A172 (cell line): ENCODE data around the gene BPIFA3. TPM values are rescaled to one million over a fixed set of nuclear protein-coding genes. Genes with fewer than 3 reads are reported as not detected.
"Not testable (repeated sequence)": the region's sequence is repeated elsewhere in the genome, so short reads cannot be mapped to it uniquely, and the experiment has no call there.

Experiments used
- DNase-seq: peaks from one replicate; pipeline ENCODE4 v3.0.0-alpha.2; 2015; ENCODE audit warnings: low spot score
- total RNA-seq: library from RNA; depleted of rRNA; stranded (reverse); fragments of >200 nt; shearing (Covaris generic); gene quantifications from 2 replicates; pipeline ENCODE4 v1.2.3, GENCODE V29; 2014; rRNA removed

BPIFA3 gene
- not detected in 2 replicates for total RNA-seq

GRCh38 chr20:33217052-33217451 is at the start of gene BPIFA3:
Gene BPIFA3 (plus strand): TSS chr20:33217352. CDS start chr20:33217537, 185 bp downstream.
- DNase-seq, result no peak

DNA sequence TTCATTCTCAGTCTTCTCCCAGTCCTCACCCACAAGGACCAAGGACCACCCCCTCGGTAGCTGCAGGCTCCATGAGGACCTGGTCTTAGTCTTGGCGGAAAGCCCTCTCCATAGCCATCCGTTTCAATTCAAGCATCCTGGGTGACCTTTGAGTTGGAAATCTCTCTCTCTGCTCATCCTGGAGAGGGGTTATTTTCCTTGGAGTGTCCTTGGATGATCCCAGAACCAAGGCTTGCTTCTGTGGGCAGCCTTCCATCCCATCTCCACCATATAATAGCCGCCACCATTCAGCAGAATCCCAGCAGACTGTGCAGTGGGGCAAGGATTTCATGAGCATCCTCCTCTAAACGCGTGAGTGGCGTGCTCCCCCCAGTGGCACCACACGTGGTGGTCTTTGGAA is 49.3 kb upstream of the BPIFA3 start, which contains the start of gene BPIFA2:
Gene BPIFA2, plus strand, starts transcription at position 301 of the 400 bp plus-strand sequence. CDS start 987 bp downstream, outside the sequence.
- no peak for DNase-seq

DNA sequence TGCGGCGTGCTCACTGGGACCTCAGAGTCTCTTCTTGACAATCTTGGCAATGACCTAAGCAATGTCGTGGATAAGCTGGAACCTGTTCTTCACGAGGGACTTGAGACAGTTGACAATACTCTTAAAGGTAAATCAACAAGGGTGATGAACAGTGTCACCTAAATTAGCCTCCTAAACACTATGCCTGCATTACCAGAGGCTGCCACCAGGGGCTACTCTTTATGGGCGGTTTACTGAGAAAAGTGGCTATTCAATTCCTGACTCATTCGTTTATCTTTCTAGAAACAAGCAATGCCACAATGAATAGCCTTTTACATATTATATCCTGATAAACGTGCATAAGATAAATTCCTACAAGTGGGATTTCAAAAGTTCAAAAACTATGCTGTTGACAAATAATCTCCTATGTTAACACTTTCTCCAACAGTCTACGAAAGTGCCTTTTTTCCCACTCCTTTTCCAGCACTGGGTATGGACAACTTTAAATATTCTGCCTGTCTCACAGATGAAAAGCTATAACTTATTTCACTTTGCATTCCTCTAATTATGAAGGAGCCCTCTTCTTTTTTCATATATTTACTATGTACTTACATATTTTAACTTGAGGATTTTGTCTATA is 47.9 kb upstream of the BPIFA3 start:
- no peak for DNase-seq

GRCh38 chr20:33172781-33173180 is 44.4 kb upstream of the BPIFA3 start:
- DNase-seq, result no peak

GRCh38 chr20:33175123-33175522 is 42.0 kb upstream of the BPIFA3 start:
- DNase-seq, result no peak

GRCh38 chr20:33176101-33176500 is 41.1 kb upstream of the BPIFA3 start:
- no peak for DNase-seq

DNA sequence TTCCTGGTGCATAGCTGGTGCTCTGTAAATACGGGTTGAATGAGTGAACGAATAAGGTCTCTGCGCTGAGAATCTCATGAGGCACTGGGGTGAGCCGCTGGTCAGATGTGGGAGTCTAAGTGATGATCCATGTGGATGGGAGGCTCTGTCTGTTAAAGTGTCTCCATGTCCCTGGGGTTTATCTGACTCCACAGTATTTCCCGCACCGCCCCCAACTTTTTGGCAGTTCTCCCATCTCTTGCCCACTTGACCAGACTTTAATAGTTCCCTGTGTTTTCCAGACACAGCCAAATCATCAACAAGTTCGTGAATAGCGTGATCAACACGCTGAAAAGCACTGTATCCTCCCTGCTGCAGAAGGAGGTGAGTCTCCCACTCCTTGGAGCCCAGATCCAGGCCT is 39.3 kb upstream of the BPIFA3 start:
- DNase-seq, result no peak

DNA sequence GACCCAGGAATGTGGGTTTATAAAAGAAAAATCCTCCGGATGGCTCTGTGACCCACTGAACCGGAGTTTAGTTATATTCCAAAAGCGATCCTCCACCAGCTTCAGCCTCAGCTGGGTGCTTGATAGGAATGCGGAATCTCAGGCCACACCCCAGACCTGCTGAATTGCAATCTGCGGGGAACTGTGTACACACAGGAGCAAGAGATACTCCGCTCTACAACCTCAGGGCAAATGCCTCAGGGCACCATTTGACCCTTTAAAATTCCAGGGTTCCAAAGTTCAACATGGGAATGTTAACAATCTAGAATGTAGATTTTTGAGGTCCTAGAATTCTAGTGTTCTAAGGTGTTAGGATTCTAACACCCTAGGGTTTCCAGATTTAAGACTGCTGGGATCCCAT is 38.4 kb upstream of the BPIFA3 start:
- peak; percentile 52 for DNase-seq

DNA sequence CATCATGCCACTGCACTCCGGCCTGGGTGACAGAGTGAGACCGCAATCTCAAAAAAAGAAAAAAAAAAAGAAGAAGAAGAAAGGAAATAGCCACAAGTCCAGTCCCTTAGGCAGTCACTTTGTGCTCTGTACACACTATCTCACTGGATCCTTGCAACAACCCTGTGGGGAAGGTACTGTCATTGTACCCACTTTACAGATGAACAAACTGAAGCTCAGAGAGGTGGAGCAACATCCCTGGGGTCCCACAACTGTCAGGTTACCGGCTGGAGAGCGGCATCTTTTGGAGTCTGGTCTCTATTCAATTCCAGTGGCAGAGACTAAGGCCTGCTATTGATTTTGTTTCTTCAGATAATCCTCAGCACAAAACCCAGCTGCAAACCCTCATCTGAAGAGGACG is 37.0 kb upstream of the BPIFA3 start:
- DNase-seq, result no peak

GRCh38 chr20:33181482-33182093 is 35.6 kb upstream of the BPIFA3 start:
- no peak for DNase-seq

DNA sequence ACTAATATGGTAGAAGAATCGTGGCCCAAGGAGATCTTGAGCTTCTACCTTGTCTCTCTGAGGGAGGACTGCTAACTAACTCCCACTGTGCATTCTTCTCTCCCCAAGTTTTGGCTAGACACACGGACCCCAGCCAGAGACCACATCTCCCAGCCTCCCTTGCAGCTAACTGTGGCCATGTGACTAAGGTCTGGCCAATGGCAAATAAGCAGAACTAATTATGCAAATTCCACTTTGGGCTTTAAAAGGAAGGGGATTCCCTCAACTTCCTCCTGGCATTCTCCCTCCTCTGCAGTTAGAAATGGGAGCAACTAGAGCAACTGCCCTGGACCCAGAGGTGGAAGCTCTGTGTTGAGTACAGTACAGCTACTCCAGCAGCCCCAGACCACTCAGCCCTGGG is 33.8 kb upstream of the BPIFA3 start:
- DNase-seq, result no peak

GRCh38 chr20:33185031-33185590 is 32.0 kb upstream of the BPIFA3 start:
- DNase-seq, result not testable (repeated sequence)

DNA sequence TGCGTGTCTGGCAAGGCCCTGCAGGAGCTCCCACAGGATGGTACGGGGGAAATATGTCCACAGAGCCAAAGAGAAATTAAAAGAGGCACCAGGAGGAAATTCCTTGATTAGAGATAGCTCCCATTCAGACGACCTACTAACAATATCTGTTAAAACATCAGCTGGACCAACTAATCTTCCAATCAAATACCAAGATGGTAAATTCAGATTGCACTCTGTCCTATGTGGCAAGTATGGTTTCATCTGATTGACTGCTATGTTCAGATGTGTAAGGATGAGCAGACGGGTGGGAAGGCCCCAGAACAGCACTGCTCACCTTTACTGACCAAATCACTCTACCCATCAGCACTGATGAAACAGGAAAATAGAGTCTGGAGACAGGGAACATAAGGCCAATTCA is 29.7 kb upstream of the BPIFA3 start:
- DNase-seq, result no peak

DNA sequence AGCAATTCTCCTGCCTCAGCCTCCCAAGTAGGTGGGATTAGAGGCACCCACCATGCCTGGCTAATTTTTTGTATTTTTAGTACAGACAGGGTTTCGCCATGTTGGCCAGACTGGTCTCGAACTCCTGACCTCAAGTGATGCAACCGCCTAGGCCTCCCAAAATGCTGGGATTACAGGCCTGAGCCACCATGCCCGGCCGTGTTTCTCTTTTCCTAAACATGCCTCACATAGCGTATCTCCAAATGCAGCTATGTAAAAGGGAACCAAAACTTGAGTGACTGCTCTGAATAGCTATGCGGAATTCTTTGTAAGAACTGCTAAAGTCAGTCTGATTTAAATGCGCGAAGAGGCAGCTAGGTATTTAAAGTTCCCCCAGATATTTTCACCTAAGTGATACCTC is 28.7 kb upstream of the BPIFA3 start:
- DNase-seq, result no peak

GRCh38 chr20:33191484-33191883 is 25.7 kb upstream of the BPIFA3 start:
- no peak for DNase-seq

DNA sequence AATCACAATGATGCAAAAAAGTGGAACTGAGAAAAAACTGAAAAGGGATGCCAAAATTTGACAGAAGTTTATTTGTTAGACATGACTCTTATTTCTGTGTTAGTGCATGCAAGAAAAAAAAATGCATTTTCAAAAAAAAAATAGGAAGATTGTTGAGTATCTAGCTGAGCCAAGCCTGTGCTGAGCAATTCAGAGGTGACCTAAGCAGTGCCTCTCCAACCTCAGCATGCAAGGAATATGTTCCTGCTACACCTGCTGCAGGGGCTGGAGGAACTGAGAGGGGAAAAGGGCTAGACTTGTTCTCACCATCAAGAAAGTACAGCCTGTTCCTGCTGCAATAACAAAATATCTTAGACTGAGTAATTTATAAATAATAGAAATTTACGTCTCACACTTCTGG is 25.2 kb upstream of the BPIFA3 start:
- no peak for DNase-seq

DNA sequence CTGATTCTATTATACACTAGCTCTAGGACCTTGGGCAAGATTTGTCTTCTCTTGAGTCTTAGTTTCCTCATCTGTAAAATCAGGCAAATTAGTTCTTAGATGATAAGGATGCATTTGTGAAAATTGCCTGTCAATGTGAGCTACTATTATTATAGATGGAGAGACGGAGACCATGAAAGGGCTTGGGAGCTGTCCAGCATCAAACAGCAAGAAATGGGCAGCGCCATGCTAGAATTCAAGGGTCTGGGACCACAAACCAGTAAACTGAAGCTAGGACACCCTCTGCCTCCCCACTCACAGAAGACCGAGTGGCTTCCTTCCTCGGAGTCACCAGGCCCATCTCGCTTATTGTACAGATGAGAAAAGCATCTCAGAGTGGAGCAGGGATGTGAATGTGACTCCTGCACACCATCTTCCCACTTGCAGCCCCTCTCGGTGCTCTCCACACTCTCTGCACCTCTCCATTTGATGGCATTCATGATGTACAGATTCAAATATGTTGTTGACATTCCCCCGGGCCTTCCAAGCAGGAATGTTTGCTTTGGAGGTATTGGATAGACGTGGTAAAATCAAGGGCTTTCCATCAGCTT is 24.1 kb upstream of the BPIFA3 start:
- no peak for DNase-seq

- no peak for DNase-seq
These were observed 18.1 kb upstream of the BPIFA3 start for GRCh38 chr20:33199026-33199425.

DNA sequence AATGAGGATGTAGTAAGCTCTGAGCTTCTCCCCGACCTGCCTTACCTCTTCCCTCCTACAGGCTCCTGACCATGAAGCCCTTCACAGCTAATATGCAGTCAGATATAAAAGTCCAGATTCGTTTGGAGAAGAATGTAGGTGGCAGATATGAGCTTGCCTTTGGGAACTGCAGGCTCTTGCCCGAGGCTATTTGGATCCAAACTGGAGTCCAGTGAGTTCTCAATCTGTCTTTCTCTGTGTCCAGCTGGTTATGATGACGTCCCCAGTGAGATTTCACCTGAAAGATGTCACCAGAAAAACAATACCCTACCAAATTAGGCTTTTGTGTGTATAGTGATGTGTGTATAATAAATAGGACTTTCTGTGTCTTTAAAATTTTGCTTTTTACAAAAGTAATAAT is 14.7 kb upstream of the BPIFA3 start:
- DNase-seq, result no peak

DNA sequence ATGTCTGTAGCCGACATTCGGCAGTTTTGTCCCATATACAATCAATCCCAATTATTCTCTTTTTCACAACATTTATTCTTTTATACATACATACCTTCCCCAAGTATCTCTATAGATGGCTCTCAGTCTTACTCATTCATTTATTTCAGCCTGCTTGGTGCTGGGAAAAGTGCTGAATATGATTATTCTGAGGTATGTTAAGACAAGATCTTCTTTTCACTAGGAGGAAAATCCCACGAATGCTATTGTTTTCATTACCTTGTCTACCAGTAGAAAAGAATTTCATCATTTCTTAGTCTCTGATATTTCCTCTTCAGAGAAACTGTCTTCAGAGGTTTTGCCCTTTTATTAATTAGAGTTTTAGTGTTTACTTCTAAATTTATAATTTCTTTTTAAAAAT is 13.7 kb upstream of the BPIFA3 start:
- DNase-seq, result no peak

- peak; percentile 85 for DNase-seq
These were observed 7.4 kb upstream of the BPIFA3 start for GRCh38 chr20:33209789-33210188.

- DNase-seq, result no peak
These were observed 6.8 kb upstream of the BPIFA3 start for GRCh38 chr20:33210371-33210770.

DNA sequence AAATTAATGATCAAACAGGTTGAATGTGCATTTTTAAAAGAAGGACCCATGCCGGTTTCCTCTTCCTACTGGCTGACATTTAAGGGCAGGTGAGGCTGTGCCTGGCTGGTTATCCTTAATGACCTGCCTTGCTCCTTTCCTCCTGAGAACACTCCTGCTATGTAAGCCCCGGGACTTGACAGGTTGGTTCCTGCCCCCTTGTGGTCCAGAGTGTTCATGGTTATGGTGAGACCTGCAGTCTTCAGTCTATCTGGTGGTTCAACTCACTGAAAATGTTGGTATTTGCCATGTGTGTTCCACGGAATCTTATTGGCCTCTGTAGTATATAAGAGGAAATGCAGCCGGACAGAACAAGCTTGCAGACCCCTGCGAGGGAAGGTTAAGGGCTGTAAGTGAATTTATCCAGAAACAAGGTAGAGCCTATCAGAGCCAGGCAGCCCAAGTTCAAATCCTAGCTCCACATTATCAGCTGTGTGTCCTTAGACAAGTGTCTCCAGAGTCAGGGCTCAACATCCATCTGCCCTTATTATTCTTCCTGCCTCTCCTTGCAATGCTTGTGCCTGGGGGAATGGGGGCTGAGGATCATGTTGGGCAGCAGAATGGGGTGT is 5.2 kb upstream of the BPIFA3 start:
- peak; percentile 56 for DNase-seq
